HepG2 (cell line): ENCODE measurements around the gene BAHCC1. TPM values are rescaled to one million over a fixed set of nuclear protein-coding genes. Genes with fewer than 3 reads are reported as not detected.

Experiments
- AHDC1 ChIP-seq: sonication (generic); formaldehyde crosslinking; IDR thresholded peaks from 2 replicates; pipeline ENCODE4 v1.5.1; 2020; ENCODE audit warnings: mild to moderate bottlenecking, missing genetic modification reagents, borderline replicate concordance
- ARHGAP35 ChIP-seq: sonication (generic); formaldehyde crosslinking; IDR thresholded peaks from 2 replicates; pipeline ENCODE4 v1.9.0; 2022; ENCODE audit warnings: mild to moderate bottlenecking, inconsistent platforms, moderate library complexity, missing genetic modification reagents, borderline replicate concordance
- KAT7 ChIP-seq: IDR thresholded peaks from 2 replicates; pipeline ENCODE4 v1.6.1; 2018; ENCODE audit warnings: borderline replicate concordance, missing compliant biosample characterization
- MED1 ChIP-seq: sonication (generic); formaldehyde crosslinking; IDR thresholded peaks from 2 replicates; pipeline ENCODE4 v1.4.0; 2020; ENCODE audit warnings: missing genetic modification reagents
- NAIF1 ChIP-seq: sonication (generic); formaldehyde crosslinking; IDR thresholded peaks from 2 replicates; pipeline ENCODE4 v1.5.0; 2020; ENCODE audit warnings: mild to moderate bottlenecking, missing genetic modification reagents, borderline replicate concordance
- PAX8 ChIP-seq: sonication (generic); formaldehyde crosslinking; IDR thresholded peaks from 2 replicates; pipeline ENCODE4 v1.8.0; 2022; ENCODE audit warnings: mild to moderate bottlenecking, missing genetic modification reagents, borderline replicate concordance
- PRDM4 ChIP-seq: sonication (generic); formaldehyde crosslinking; IDR thresholded peaks from 2 replicates; pipeline ENCODE4 v1.9.0; 2021; ENCODE audit warnings: missing genetic modification reagents, borderline replicate concordance
- THRA ChIP-seq: sonication (generic); formaldehyde crosslinking; IDR thresholded peaks from 2 replicates; pipeline ENCODE4 v1.4.0; 2020; ENCODE audit warnings: missing genetic modification reagents, borderline replicate concordance
- TOPORS ChIP-seq: sonication (generic); formaldehyde crosslinking; IDR thresholded peaks from 2 replicates; pipeline ENCODE4 v1.8.0; 2023; ENCODE audit warnings: mild to moderate bottlenecking, missing genetic modification reagents
- ZC3H13 ChIP-seq: sonication (generic); formaldehyde crosslinking; IDR thresholded peaks from 2 replicates; pipeline ENCODE4 v1.8.1; 2023; ENCODE audit warnings: mild to moderate bottlenecking, missing genetic modification reagents, moderate library complexity
- ZNF281 ChIP-seq: sonication (generic); formaldehyde crosslinking; IDR thresholded peaks from 2 replicates; pipeline ENCODE4 v1.4.0; 2020; ENCODE audit warnings: missing genetic modification reagents, borderline replicate concordance
- ZNF576 ChIP-seq: sonication (generic); formaldehyde crosslinking; IDR thresholded peaks from 2 replicates; pipeline ENCODE4 v1.4.0; 2020; ENCODE audit warnings: mild to moderate bottlenecking, missing genetic modification reagents
- ZNF580 ChIP-seq: IDR thresholded peaks from 2 replicates; pipeline ENCODE4 v1.6.1; 2016; ENCODE audit warnings: low read depth, borderline replicate concordance
- ZNF615 ChIP-seq: sonication (generic); formaldehyde crosslinking; IDR thresholded peaks from 2 replicates; pipeline ENCODE4 v1.5.0; 2020; ENCODE audit warnings: mild to moderate bottlenecking, missing genetic modification reagents, borderline replicate concordance
- ZNF780A ChIP-seq: sonication (generic); formaldehyde crosslinking; IDR thresholded peaks from 2 replicates; pipeline ENCODE4 v1.8.0; 2022; ENCODE audit warnings: mild to moderate bottlenecking, missing genetic modification reagents, moderate library complexity
- ZNF839 ChIP-seq: sonication (generic); formaldehyde crosslinking; IDR thresholded peaks from 2 replicates; pipeline ENCODE4 v1.4.0; 2020; ENCODE audit warnings: missing genetic modification reagents, mild to moderate bottlenecking, borderline replicate concordance
- polyA plus RNA-seq, 8 experiments: library from polyadenylated mRNA; depleted of rRNA in 3 of 8; stranded (reverse) in 7 of 8; unstranded in 1 of 8; fragments of >200 nt; fragmentation: Illumina TruSeq in 4 of 8; extraction: Trizol in 4 of 8; gene quantifications; 2 replicates each; pipeline versions ENCODE4 v1.2.1 to v1.2.3, GENCODE V29; 2011 to 2016; ENCODE audit warnings: low read depth in 4 of 8, missing spikeins in 1 of 8, mixed read lengths in 1 of 8; ENCODE audit not compliant: insufficient read depth in 1 of 8
- total RNA-seq, 5 experiments: library from RNA; depleted of rRNA; stranded (reverse); fragments of >200 nt; fragmentation: Illumina TruSeq; extraction: Trizol; gene quantifications; 2 replicates each; pipeline ENCODE4 v1.2.3, GENCODE V29; 2016; ENCODE audit warnings: low read depth in 1 of 5

The BAHCC1 gene
- total and polyA plus RNA-seq, 2 of the 13 experiments (the other 11 are each of a cell fraction or from before 2014, with no cell fraction given): 1.4 to 1.7 TPM

- TF ChIP-seq ARHGAP35 (CRISPR knock-in tag): no peak
- TF ChIP-seq THRA (CRISPR knock-in tag): peak; percentile 14; the same call in 1 of the 2 replicates
- no peak for TF ChIP-seq PAX8 (CRISPR knock-in tag)
- TF ChIP-seq ZC3H13 (CRISPR knock-in tag): no peak
- no peak for TF ChIP-seq ZNF281 (CRISPR knock-in tag)
- TF ChIP-seq ZNF576 (CRISPR knock-in tag): no peak
- TF ChIP-seq TOPORS (CRISPR knock-in tag): no peak
- TF ChIP-seq ZNF780A: no peak
- no peak for TF ChIP-seq ZNF839 (CRISPR knock-in tag)
- TF ChIP-seq MED1: no peak
- no peak for TF ChIP-seq NAIF1 (CRISPR knock-in tag)
- TF ChIP-seq KAT7 (CRISPR knock-in tag): peak; percentile 17; the same call in 1 of the 2 replicates
- no peak for TF ChIP-seq AHDC1 (CRISPR knock-in tag)
- TF ChIP-seq ZNF580 (CRISPR knock-in tag): 0 out of 2 replicates have a peak, but pooled peaks have one; percentile 29
- 0 out of 2 replicates have a peak, but pooled peaks have one; percentile 14 for TF ChIP-seq ZNF615
- 0 out of 2 replicates have a peak, but pooled peaks have one; percentile 26 for TF ChIP-seq PRDM4
Measured at GRCh38 chr17:81396278-81396721, 1.0 kb downstream of the BAHCC1 start (continued).
